C4-2B (cell line): ENCODE results near the gene RMI1.
"Not testable (repeated sequence)": the region's sequence is repeated elsewhere in the genome, so short reads cannot be mapped to it uniquely, and the experiment has no call there.

Source experiments
- ZFX ChIP-seq: fragments of 450-650 bp; IDR thresholded peaks from 2 replicates; pipeline ENCODE4 v1.6.1; 2017
- TF ChIP-seq, protein P1 (sequence below): fragments of 450-650 bp; conservative IDR thresholded peaks from 2 replicates; pipeline ENCODE4 v1.5.1; 2017; ENCODE audit warnings: mild to moderate bottlenecking

DNA sequence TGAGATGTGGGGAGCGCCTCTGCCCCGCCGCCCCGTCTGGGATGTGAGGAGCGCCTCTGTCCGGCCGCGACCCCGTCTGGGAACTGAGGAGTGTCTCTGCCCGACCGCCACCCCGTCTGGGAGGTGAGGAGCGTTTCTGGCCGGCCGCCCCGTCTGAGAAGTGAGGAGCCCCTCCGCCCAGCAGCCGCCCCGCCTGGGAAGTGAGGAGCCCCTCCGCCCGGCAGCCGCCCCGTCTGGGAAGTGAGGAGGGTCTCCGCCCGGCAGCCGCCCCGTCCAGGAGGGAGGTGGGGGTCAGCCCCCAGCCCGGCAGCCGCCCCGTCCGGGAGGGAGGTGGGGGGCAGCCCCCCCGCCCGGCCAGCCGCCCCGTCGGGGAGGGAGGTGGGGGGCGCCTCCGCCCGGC is 32.5 kb upstream of the RMI1 start:
- TF ChIP-seq, protein P1, sequence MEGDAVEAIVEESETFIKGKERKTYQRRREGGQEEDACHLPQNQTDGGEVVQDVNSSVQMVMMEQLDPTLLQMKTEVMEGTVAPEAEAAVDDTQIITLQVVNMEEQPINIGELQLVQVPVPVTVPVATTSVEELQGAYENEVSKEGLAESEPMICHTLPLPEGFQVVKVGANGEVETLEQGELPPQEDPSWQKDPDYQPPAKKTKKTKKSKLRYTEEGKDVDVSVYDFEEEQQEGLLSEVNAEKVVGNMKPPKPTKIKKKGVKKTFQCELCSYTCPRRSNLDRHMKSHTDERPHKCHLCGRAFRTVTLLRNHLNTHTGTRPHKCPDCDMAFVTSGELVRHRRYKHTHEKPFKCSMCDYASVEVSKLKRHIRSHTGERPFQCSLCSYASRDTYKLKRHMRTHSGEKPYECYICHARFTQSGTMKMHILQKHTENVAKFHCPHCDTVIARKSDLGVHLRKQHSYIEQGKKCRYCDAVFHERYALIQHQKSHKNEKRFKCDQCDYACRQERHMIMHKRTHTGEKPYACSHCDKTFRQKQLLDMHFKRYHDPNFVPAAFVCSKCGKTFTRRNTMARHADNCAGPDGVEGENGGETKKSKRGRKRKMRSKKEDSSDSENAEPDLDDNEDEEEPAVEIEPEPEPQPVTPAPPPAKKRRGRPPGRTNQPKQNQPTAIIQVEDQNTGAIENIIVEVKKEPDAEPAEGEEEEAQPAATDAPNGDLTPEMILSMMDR, result not testable (repeated sequence)
- not testable (repeated sequence) for TF ChIP-seq ZFX
